ENCODE results near the gene SLC25A25. TPM values are rescaled to one million over a fixed set of nuclear protein-coding genes. Genes with fewer than 3 reads are reported as not detected.

The SLC25A25 gene
- total RNA-seq, 1 donor from 2014 or later: 13.0 TPM

- peaks cover 14 to 27% (median 24%) of the 10 kb centered on the region in 3 donors for H3K4me1 ChIP-seq (ENCODE audit: control insufficient read depth in 3 of 3, insufficient read depth in 3 of 3, low read length in 3 of 3)
- H3K9ac ChIP-seq (ENCODE audit: low read depth in 1 of 3, low read length in 3 of 3): no peak overlapping the region
- H3K27me3 ChIP-seq (ENCODE audit: control insufficient read depth in 3 of 3, insufficient read depth in 3 of 3, low read length in 3 of 3): no peaks in the 10 kb centered on the region
- H3K27ac ChIP-seq (ENCODE audit: low read depth, low read length): no peak overlapping the region
- no peaks in the 10 kb centered on the region for H3K9me3 ChIP-seq (ENCODE audit: control insufficient read depth in 3 of 3, low read length in 3 of 3)
- no peak overlapping the region for H3K4me3 ChIP-seq (ENCODE audit: low read length in 3 of 3)
- peaks cover 10 to 19% (median 13%) of the 10 kb centered on the region in 3 donors for H3K36me3 ChIP-seq (ENCODE audit: control insufficient read depth in 3 of 3, insufficient read depth in 3 of 3, low read length in 3 of 3)
Observed at GRCh38 chr9:128059365-128059983, 8.6 kb upstream of the SLC25A25 start.

- peaks cover 13 to 28% (median 25%) of the 10 kb centered on the region in 3 donors for H3K4me1 ChIP-seq (ENCODE audit: control insufficient read depth in 3 of 3, insufficient read depth in 3 of 3, low read length in 3 of 3)
- H3K36me3 ChIP-seq (ENCODE audit: control insufficient read depth in 3 of 3, insufficient read depth in 3 of 3, low read length in 3 of 3): peaks cover 10 to 19% (median 13%) of the 10 kb centered on the region in 3 donors
- no peaks in the 10 kb centered on the region for H3K9me3 ChIP-seq (ENCODE audit: control insufficient read depth in 3 of 3, low read length in 3 of 3)
- no peak overlapping the region for H3K9ac ChIP-seq (ENCODE audit: low read depth in 1 of 3, low read length in 3 of 3)
- H3K4me3 ChIP-seq (ENCODE audit: low read length in 3 of 3): no peak overlapping the region
- no peaks in the 10 kb centered on the region for H3K27me3 ChIP-seq (ENCODE audit: control insufficient read depth in 3 of 3, insufficient read depth in 3 of 3, low read length in 3 of 3)
- no peak overlapping the region for H3K27ac ChIP-seq (ENCODE audit: low read depth, low read length)
Observed at GRCh38 chr9:128061275-128061960, 6.6 kb upstream of the SLC25A25 start.

- Histone ChIP-seq H3K4me1 (ENCODE audit: control insufficient read depth in 3 of 3, insufficient read depth in 3 of 3, low read length in 3 of 3) (peaks cover 20 to 29% (median 29%) of the 10 kb centered on the region in 3 donors), H3K27me3 (ENCODE audit: control insufficient read depth in 3 of 3, insufficient read depth in 3 of 3, low read length in 3 of 3) (no peaks in the 10 kb centered on the region), H3K4me3 (ENCODE audit: low read length in 3 of 3) (no peak overlapping the region), H3K36me3 (ENCODE audit: control insufficient read depth in 3 of 3, insufficient read depth in 3 of 3, low read length in 3 of 3) (peaks cover 10 to 19% (median 13%) of the 10 kb centered on the region in 3 donors), H3K9me3 (ENCODE audit: control insufficient read depth in 3 of 3, low read length in 3 of 3) (no peaks in the 10 kb centered on the region), H3K27ac (ENCODE audit: low read depth, low read length) (no peak overlapping the region), H3K9ac (ENCODE audit: low read depth in 1 of 3, low read length in 3 of 3) (no peak overlapping the region)
Observed at GRCh38 chr9:128062279-128062678, 5.8 kb upstream of the SLC25A25 start.

GRCh38 chr9:128062846-128063831 lies 4.9 kb upstream of the SLC25A25 start:
- no peaks in the 10 kb centered on the region for H3K9me3 ChIP-seq (ENCODE audit: control insufficient read depth in 3 of 3, low read length in 3 of 3)
- H3K4me1 ChIP-seq (ENCODE audit: control insufficient read depth in 3 of 3, insufficient read depth in 3 of 3, low read length in 3 of 3): peaks cover 20 to 32% (median 28%) of the 10 kb centered on the region in 3 donors
- H3K27ac ChIP-seq (ENCODE audit: low read depth, low read length): no peak overlapping the region
- H3K27me3 ChIP-seq (ENCODE audit: control insufficient read depth in 3 of 3, insufficient read depth in 3 of 3, low read length in 3 of 3): no peaks in the 10 kb centered on the region
- H3K36me3 ChIP-seq (ENCODE audit: control insufficient read depth in 3 of 3, insufficient read depth in 3 of 3, low read length in 3 of 3): peaks cover 10 to 19% (median 13%) of the 10 kb centered on the region in 3 donors
- no peak overlapping the region for H3K9ac ChIP-seq (ENCODE audit: low read depth in 1 of 3, low read length in 3 of 3)
- H3K4me3 ChIP-seq (ENCODE audit: low read length in 3 of 3): no peak overlapping the region

- Histone ChIP-seq H3K9me3 (ENCODE audit: control insufficient read depth in 3 of 3, low read length in 3 of 3) (no peaks in the 10 kb centered on the region), H3K9ac (ENCODE audit: low read depth in 1 of 3, low read length in 3 of 3) (peak overlapping the region; percentile 84 to 99 (median 89)), H3K27ac (ENCODE audit: low read depth, low read length) (peak overlapping the region; percentile 99), H3K27me3 (ENCODE audit: control insufficient read depth in 3 of 3, insufficient read depth in 3 of 3, low read length in 3 of 3) (no peaks in the 10 kb centered on the region), H3K4me3 (ENCODE audit: low read length in 3 of 3) (peak overlapping the region; percentile 79 to 85 (median 80)), H3K36me3 (ENCODE audit: control insufficient read depth in 3 of 3, insufficient read depth in 3 of 3, low read length in 3 of 3) (peaks cover 10 to 19% (median 12%) of the 10 kb centered on the region in 3 donors), H3K4me1 (ENCODE audit: control insufficient read depth in 3 of 3, insufficient read depth in 3 of 3, low read length in 3 of 3) (peaks cover 29 to 44% (median 37%) of the 10 kb centered on the region in 3 donors)
Observed at GRCh38 chr9:128065907-128066712, 1.9 kb upstream of the SLC25A25 start.

- Histone ChIP-seq H3K9ac (ENCODE audit: low read depth in 1 of 3, low read length in 3 of 3) (peak within 1 kb of the TSS; percentile 87 to 99 (median 97)), H3K27me3 (ENCODE audit: control insufficient read depth in 3 of 3, insufficient read depth in 3 of 3, low read length in 3 of 3) (no peaks in the 10 kb centered on the region), H3K27ac (ENCODE audit: low read depth, low read length) (peak within 1 kb of the TSS; percentile 99), H3K4me3 (ENCODE audit: low read length in 3 of 3) (peak within 1 kb of the TSS; percentile 85 to 99 (median 94)), H3K9me3 (ENCODE audit: control insufficient read depth in 3 of 3, low read length in 3 of 3) (no peaks in the 10 kb centered on the region), H3K36me3 (ENCODE audit: control insufficient read depth in 3 of 3, insufficient read depth in 3 of 3, low read length in 3 of 3) (peaks cover 6 to 14% (median 10%) of the 10 kb centered on the region in 3 donors), H3K4me1 (ENCODE audit: control insufficient read depth in 3 of 3, insufficient read depth in 3 of 3, low read length in 3 of 3) (peaks cover 32 to 42% (median 36%) of the 10 kb centered on the region in 3 donors)
Observed at GRCh38 chr9:128066713-128067644, 1.1 kb upstream of the SLC25A25 start, which contains the start of gene NAIF1. Gene NAIF1 (minus strand): TSS chr9:128067320. CDS start chr9:128067101, 219 bp downstream.

- Histone ChIP-seq H3K4me1 (ENCODE audit: control insufficient read depth in 3 of 3, insufficient read depth in 3 of 3, low read length in 3 of 3) (peaks cover 40 to 54% (median 45%) of the 10 kb centered on the region in 3 donors), H3K36me3 (ENCODE audit: control insufficient read depth in 3 of 3, insufficient read depth in 3 of 3, low read length in 3 of 3) (peaks cover 0 to under 1% (median 0%) of the 10 kb centered on the region in 3 donors), H3K9me3 (ENCODE audit: control insufficient read depth in 3 of 3, low read length in 3 of 3) (no peaks in the 10 kb centered on the region), H3K27me3 (ENCODE audit: control insufficient read depth in 3 of 3, insufficient read depth in 3 of 3, low read length in 3 of 3) (no peaks in the 10 kb centered on the region), H3K4me3 (ENCODE audit: low read length in 3 of 3) (peak overlapping the region; percentile 81 to 99 (median 83)), H3K27ac (ENCODE audit: low read depth, low read length) (peak overlapping the region; percentile 81), H3K9ac (ENCODE audit: low read depth in 1 of 3, low read length in 3 of 3) (peak overlapping the region; percentile 76 to 87 (median 81))
Observed at GRCh38 chr9:128068386-128069205, 564 bp downstream of the SLC25A25 start.

- Histone ChIP-seq H3K9me3 (ENCODE audit: control insufficient read depth in 3 of 3, low read length in 3 of 3) (no peaks in the 10 kb centered on the region), H3K4me3 (ENCODE audit: low read length in 3 of 3) (peak overlapping the region in 1 of 3 donors; percentile 5), H3K27ac (ENCODE audit: low read depth, low read length) (no peak overlapping the region), H3K4me1 (ENCODE audit: control insufficient read depth in 3 of 3, insufficient read depth in 3 of 3, low read length in 3 of 3) (peaks cover 37 to 50% (median 39%) of the 10 kb centered on the region in 3 donors), H3K9ac (ENCODE audit: low read depth in 1 of 3, low read length in 3 of 3) (no peak overlapping the region), H3K36me3 (ENCODE audit: control insufficient read depth in 3 of 3, insufficient read depth in 3 of 3, low read length in 3 of 3) (no peaks in the 10 kb centered on the region), H3K27me3 (ENCODE audit: control insufficient read depth in 3 of 3, insufficient read depth in 3 of 3, low read length in 3 of 3) (no peaks in the 10 kb centered on the region)
Observed at GRCh38 chr9:128070874-128071273, 2.8 kb downstream of the SLC25A25 start.

Data from skeletal muscle tissue (tissue), 4 donors.